Measurements from ENCODE around the gene TBX2.

Gene TBX2

GRCh38 chr17:61456061-61456681, 56.5 kb downstream of the TBX2 start:
- DNase-seq: no peak

- DNase-seq: no peak
These were observed 57.1 kb downstream of the TBX2 start for GRCh38 chr17:61456688-61457225.

GRCh38 chr17:61457226-61457983, 57.8 kb downstream of the TBX2 start:
- DNase-seq: no peak

DNA sequence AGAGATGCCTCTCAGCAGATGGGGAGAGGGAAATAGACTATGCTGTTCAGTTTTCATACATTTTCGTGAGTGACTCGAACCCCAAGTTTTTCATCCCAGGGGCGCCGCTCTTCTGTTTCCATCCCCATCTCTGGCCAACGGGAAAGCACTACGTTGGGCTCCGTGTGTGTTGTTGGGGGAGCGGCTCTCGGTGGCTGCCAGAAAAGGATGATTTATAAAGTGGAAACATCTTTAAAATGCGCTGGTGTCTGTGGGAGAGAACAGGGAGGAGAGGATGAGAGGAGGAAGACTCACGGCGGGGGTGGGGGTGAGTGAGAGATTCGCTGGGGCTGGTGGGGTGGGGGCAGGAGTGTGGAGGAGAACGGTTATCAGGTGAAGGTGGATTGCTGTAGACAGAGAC, 58.4 kb downstream of the TBX2 start:
- DNase-seq: no peak

DNA sequence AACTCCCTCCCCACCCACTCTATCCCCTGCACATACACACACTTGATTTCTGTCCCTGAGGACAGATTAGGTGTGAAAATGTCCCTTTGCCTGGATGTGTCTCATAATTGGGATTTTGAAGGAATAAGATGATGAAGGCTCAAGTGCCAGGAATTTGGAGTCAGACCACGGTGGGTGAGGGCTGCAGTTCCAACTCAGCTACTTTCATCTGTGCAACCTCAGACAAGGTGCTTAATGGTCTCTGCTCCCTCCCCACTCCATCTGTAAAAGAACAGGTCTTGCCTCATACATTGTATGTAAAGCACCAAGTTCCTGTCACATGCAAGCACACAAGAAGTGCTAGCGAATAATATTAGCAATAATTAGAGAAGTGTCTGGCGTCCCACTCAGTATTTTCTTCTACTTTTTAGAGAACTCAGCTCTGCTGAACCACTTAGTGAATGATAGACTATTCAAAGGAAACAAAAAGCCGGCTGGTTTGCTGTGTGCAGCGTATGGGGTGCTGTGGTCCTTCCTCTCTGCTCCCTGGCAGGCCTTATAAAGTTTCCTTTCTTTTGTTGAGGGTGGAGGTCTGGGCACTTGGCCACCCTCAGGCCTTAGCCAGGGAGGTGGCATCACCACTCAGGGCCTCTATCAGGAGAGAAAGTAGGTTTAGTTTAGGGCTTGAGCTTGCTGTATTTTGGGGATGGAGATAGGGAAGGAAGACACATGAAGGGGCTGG, 58.9 kb downstream of the TBX2 start:
- DNase-seq: no peak

Data from CD4-positive, alpha-beta T cell treated with Interferon gamma for 1 hour (primary cell).